ENCODE results near the gene EP400.

Gene EP400

DNA sequence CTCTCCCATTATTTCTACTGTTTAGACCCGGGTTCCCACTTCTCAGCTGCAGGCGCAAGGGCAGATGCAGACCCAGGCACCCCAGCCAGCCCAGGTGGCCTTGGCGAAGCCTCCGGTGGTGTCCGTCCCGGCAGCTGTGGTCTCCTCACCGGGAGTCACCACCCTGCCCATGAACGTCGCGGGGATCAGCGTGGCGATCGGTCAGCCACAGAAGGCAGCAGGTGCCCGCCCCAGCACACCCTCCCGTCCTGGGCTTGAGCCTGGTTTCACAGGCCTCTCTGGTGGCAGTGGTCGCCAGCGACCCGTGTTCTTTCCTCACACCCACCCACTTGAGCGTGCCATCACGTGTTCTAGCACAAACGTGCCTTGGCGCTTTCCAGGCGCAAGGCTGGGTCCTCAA, 117.0 kb downstream of the EP400 start:
- TF ChIP-seq CTCF (IDR thresholded peaks at IDR 0.05; ENCODE audit: insufficient read depth, missing control alignments), result no peak
- DNase-seq (ENCODE audit: insufficient read length, low spot score) (no peak), FAIRE-seq (no peak)

DNA sequence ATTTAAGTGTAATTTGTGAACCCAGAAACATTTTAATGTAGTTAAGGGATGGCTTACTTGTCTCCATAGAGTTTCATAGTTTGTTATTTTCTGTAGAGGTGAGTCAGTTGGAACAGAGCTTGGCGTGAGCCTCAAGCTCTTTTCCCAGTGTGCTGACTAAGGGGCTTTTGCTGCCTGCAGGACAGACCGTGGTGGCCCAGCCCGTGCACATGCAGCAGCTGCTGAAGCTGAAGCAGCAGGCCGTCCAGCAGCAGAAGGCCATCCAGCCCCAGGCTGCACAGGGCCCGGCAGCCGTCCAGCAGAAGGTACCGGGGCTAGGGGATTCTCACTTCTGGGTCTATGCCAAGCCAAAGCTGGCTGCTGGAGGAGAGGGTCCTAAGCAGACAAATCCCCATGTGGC, 117.4 kb downstream of the EP400 start:
- TF ChIP-seq CTCF (IDR thresholded peaks at IDR 0.05; ENCODE audit: insufficient read depth, missing control alignments), result no peak
- FAIRE-seq, result no peak
- no peak for DNase-seq (ENCODE audit: insufficient read length, low spot score)

GRCh38 chr12:132068250-132068649, 118.5 kb downstream of the EP400 start:
- no peak for TF ChIP-seq CTCF (IDR thresholded peaks at IDR 0.05; ENCODE audit: insufficient read depth, missing control alignments)
- DNase-seq (ENCODE audit: insufficient read length, low spot score) (no peak), FAIRE-seq (no peak)

DNA sequence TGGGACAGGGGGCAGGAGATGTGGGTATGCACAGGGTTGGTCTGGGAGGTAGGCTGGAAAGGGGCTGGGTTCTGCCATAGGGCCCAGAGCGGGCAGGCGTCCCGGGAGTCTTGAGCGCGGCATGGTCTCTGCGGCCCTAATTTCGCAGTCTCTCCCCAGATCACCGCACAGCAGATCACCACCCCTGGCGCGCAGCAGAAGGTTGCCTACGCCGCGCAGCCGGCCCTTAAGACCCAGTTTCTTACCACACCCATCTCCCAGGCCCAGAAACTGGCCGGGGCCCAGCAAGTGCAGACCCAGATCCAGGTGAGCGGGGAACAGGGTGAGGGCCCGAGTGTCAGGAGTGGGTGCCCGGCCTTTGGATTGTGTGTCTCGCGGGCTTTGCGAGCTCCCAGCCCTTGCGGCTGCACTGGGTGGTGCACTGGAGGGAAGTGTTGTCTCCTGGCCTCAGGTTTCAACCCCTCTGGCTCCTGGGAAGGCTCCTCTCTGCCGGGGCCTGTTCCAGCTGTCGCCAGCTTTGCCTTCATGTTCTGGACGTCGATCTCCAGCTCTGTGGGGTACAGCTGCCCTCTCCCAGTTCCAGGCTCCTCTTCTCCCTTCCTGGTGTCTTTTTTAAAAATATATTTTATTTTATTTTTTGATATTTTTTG, 119.7 kb downstream of the EP400 start:
- DNase-seq (ENCODE audit: insufficient read length, low spot score) (no peak), FAIRE-seq (no peak)
- TF ChIP-seq CTCF (IDR thresholded peaks at IDR 0.05; ENCODE audit: insufficient read depth, missing control alignments), result no peak

DNA sequence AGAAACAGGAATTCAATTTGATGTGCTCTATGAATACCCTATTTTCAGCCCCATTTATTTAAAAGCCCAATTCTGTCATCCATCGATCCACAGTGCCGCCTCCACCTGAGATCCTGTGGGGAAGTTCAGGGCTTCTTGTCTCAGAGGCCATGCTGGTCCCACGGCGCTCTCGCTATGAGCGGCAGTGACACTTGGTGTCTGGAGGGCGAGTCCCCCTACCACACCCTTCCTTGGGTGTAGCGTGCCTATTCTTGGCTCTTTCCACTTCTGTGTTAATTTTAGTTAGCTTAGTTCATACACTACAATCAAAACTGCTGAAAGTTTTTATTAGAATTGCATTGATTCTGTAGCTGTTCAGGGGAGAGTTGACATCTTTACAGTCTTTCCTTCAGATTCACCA, 120.6 kb downstream of the EP400 start:
- no peak for TF ChIP-seq CTCF (IDR thresholded peaks at IDR 0.05; ENCODE audit: insufficient read depth, missing control alignments)
- DNase-seq (ENCODE audit: insufficient read length, low spot score), result no peak
- FAIRE-seq, result no peak

DNA sequence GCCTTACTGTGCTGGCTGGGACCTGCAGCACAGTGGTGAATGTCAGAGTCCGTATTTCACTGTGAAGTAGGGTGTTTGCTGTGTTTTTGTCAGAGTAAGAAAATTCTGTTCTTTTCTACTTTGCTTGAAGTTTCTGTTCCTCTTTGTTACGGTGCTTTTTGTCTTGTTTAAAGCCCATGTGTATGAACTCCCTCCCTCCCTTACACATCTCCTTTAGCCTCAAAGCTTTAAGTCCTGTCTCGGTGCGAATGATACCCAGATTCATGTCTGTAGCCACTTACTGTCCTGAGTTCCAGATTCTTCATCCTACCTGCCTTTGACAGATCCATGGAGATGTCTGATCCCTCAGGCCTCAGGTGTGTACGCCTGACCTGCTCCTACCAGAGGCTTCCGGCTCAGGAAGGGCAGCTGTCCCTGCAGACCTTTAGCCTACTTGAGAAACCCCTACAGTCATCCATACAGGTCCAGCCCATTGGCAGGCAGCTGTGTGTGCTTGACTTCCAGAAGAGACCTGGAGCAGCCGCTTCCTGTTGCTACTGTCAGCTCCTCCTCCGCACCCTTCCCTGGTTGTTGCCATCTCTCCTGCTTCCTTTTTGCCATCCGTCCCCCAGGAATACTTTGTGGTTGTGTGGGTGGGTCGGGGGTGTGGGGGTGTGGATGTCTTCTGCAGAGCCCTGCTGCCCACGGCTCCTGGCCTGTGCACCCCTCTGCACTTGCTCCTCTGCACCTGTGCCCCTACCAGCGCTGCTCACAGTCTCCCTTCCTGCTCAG, 121.5 kb downstream of the EP400 start:
- no peak for FAIRE-seq
- TF ChIP-seq CTCF (IDR thresholded peaks at IDR 0.05; ENCODE audit: insufficient read depth, missing control alignments), result no peak
- DNase-seq (ENCODE audit: insufficient read length, low spot score), result no peak

DNA sequence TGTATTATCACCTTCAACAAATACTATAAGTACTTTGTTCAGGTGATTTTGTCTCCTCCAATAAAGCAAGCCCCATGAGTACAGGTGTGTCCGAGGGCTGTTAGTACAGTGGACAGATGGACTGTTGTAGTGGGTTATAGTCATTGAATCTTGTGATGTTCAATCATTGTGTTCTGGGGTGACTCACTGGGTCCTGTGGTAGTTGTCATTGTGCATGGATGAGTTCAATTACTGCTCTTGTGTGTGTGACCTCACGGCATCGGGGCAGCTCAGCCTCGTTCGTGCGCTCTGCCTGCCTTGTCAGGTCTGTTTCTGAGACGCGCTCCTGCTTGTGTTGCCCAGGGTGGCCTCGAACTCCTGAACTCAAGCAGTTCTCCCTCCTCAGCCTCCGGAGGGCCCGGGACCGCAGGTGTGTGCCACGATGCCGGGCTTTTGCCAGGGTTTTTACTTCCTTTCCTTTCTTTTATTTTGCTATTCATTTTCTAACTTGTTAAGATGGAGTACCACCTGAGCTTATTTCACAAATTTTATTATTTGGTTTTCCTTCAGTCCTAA, 122.2 kb downstream of the EP400 start:
- FAIRE-seq (no peak), DNase-seq (ENCODE audit: insufficient read length, low spot score) (no peak)
- no peak for TF ChIP-seq CTCF (IDR thresholded peaks at IDR 0.05; ENCODE audit: insufficient read depth, missing control alignments)
